Endometrial microvascular endothelial cells (primary cell): ENCODE results near the gene PRKCE. TPM values are rescaled to one million over a fixed set of nuclear protein-coding genes. Genes with fewer than 3 reads are reported as not detected.

ENCODE experiments used
- in situ Hi-C: cut with HindIII; loops from 2 replicates; pipeline ENCODE4 v1.10.0; 2017; ENCODE audit warnings: low sequenced_read_pairs, low pct_unique_long_range_greater_than_20kb; ENCODE audit errors: inconsistent ontology term
- total RNA-seq: library from RNA; depleted of rRNA; stranded (reverse); fragments of >200 nt; gene quantifications from one replicate; pipeline ENCODE4 v1.2.3, GENCODE V29; 2015; ENCODE audit errors: inconsistent ontology term

The PRKCE gene
- total RNA-seq, 1 donor from 2014 or later, result 155 TPM

GRCh38 chr2:45763255-45763654 lies 111.8 kb downstream of the PRKCE start:
- in situ Hi-C loops, result no loop called here

DNA sequence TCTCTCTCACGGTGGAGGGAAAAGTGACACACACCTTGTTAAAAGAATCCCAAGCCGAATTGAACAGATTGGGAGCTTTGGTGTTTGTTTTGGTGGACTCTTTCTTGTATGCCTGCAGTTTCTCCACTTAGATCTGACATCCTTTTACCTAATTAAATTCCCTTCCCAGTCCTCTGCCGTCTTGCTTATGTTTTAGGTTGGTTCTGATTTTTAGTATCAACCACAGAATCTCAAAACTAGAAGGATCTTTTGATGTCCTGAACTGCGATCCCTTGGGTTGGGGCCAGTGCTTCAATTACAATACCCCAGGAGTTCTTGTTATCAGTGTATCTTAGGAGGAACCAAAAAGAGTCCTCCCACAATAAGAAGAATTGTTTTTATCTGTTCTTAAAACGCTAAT lies 112.3 kb downstream of the PRKCE start:
- in situ Hi-C loops, result no loop called here

- in situ Hi-C loops, result no loop called here
Observed at GRCh38 chr2:45765007-45765727, 113.7 kb downstream of the PRKCE start.

DNA sequence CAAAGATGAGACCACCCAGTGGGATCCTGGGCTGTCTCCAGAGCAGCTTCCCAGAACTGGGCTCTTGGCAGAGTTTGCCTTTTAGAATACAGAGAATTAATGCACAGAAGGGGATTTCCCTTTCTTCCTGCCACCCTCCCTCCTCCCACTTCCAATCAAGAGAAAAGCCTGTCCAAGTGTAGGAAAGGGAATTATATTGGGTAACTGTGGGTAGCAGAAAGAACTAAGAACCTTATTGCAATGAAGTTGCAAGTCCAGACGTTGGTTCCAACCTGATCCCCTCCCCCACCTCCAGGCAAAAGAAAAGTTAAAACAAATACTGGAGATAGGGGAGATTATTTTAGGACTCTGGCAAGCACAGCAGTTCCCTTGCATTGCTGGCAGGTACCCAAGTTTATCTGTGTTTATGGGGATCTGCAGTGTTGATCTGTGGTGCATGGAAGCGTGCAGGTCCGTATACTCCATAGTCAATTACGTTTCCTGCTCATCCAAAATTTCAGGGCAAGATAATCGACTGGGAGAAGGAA lies 114.3 kb downstream of the PRKCE start:
- in situ Hi-C loops, result no loop called here

DNA sequence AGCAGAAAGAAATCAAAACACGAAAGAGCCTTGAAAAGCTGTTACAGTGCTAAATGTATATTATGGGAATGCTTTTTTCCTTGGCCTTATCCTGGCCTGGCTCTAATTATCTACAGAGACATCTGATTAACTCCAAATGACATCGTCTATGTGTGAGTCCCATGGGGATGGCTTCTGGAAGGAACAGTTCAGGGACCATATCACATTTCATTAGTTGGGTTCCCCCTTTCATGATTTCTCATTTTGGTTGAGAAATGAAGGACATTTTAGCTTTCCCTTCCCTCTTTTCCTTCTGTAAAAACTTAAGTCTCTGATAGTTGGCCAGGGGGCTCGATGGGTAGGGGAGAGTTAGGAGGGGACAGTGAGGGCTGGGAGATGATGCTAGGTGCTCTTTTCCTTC lies 116.7 kb downstream of the PRKCE start:
- in situ Hi-C loops, result no loop called here

GRCh38 chr2:45769056-45769455 lies 117.6 kb downstream of the PRKCE start:
- in situ Hi-C loops, result no loop called here

GRCh38 chr2:45769854-45770576 lies 118.5 kb downstream of the PRKCE start:
- in situ Hi-C loops, result no loop called here

DNA sequence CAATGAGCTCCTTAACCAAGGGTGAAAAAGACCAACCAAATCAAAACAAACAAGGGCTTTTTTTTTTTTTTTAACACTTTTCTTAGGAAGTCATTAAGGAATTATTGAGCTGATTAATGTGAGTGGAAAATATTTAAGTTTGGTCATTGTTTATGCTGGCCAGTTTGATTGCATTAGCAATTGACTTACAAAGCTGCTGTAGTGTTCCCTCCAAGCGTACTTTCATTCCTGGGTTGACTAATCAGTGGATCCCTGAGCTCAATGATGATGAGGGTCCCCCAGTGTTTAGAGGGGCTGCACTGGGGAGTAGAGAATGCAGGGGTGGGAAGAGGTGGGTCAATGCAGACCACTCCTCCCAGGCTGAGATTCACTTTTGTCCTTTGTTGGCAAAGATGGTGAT lies 119.3 kb downstream of the PRKCE start:
- in situ Hi-C loops, result no loop called here

DNA sequence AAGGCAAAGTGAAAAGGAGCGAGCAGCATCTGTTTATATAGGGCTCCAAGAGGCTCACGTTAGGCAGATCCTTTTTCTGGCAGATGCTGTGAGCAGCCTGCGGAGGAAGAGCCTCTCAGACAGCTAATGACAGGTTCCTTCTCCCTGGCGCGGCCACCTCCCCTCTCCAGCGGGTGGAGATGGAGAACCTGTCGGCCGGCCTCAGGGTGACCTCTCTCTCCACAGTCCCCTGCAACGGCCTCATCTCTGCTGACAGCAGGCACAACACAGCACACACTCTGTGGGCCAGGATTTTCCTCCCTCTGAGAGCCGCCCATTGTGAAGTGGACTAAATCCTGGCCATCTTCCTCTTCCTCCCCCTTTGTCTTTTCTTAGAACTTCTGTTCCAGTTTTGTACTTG lies 119.8 kb downstream of the PRKCE start:
- in situ Hi-C loops, result no loop called here

DNA sequence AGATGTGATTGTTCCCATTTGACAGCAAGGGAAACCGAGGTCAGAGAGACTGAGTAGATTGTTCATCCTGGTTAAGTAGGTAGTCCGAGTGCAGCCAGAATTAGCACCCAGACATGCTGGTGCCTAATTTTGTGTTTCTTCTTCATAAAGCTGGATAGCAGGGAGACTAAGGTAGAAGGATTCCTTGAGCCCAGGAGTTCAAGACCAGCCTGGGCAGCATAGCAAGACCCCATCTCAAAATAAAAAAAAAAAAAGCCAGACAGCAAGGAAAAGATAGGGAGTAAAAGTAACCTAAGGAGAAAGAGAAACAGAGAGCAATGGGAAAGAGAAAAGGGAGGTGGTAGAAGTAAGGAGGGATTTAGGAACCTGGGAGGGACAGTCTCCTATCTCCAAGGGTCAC lies 120.6 kb downstream of the PRKCE start:
- in situ Hi-C loops, result no loop called here

- in situ Hi-C loops, result no loop called here
Observed at GRCh38 chr2:45773909-45774308, 122.4 kb downstream of the PRKCE start.

- in situ Hi-C loops, result no loop called here
Observed at GRCh38 chr2:45774688-45775244, 123.3 kb downstream of the PRKCE start.

DNA sequence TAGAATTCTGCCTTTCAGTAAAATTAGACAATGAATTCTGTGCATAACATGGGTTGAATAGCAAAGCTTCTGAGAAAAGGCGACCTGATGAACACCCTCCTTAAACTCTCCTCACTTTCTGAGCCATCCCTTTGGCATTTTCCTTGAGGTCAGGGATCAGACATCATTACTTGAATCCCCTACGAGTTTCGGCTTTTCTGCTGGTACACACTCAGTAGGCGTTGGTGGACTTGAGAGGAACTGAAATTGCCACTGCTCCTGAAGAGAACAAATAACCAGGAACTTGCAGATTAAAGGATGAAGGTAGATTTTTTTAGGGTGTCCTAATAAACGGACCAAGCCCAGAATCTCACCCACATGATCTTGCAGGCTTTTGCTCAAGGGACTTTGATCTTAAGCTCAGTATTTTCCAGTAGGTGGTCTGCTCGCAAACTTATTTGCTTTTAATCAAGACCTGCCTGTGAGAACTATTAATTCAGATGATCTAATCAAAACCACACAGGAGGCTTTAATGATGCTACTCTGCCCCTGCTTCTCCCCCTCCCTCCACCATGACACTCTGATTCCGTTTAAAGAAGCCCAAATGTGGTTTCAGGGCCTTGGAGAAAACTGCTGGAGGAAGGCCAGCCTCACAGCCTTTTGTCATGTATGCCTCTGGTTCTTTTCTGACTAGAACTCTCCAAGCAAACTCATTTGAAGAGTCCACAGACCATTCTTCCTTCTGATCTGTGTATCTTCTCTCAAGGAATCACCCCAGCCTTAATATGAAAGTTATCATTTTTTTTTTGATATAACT lies 124.9 kb downstream of the PRKCE start:
- in situ Hi-C loops, result no loop called here

GRCh38 chr2:45777996-45778719 lies 126.7 kb downstream of the PRKCE start:
- in situ Hi-C loops, result no loop called here

DNA sequence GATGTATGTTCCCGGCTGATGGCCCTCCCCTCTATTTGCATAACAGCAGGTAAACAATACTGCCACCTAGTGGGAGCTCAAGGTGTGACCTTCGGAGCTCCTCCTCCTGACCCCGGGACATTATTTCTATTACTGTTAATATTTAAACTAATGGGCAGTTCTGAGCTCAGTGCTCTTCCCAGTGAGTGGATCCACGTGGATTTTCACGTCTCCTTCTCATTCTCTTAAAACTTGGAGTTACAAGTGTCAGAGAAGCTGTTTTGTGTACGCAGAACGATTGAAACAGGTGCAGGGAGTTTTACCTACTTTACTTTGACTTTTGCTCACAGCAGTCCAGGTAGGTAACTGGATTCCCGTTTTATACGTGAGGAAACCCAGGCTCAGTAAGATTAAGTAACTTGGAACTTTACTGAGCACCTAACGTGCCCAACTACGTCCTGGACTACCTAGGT lies 127.3 kb downstream of the PRKCE start:
- in situ Hi-C loops, result no loop called here

DNA sequence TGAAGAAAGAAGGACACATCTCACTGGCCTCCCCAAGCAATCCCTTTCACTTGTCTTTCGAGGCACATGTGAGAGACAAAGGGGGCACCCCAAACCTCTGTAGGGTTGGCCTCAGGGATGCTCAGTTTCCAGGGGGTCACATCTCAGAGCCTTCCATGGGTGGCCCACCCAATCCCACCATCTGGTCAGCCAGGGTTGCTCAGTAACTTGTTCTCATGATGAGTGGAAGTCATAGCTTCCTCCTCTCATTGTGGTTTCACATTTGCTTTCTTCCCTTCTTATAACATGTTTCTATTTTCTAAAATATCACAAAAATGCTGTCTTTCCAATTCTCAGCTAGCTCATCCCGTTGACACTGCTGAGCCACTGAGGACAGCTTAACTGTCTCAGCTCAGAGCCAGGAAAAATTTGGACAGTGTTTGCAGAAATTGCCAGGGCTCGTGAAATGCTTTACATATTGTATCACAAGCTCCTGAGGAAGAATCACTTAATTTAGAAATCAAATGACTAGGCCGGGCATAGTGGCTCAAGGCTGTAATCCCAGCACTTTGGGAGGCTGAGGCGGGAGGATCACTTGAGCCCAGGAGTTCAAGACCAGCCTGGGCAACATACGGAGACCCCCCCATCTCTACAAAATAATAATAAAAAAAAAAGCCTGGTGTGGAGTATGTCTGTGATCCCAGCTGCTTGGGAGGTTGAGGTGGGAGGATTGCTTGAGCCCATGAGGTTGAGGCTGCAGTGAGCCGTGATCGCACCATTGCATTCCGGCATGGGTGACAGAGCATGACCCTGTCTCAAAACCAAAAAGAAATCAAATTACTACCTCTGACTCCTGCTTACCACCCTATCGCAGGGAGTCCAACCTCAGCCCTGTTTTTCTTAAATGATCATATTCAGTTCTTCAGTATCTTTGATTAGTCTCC lies 129.3 kb downstream of the PRKCE start:
- in situ Hi-C loops, result no loop called here

DNA sequence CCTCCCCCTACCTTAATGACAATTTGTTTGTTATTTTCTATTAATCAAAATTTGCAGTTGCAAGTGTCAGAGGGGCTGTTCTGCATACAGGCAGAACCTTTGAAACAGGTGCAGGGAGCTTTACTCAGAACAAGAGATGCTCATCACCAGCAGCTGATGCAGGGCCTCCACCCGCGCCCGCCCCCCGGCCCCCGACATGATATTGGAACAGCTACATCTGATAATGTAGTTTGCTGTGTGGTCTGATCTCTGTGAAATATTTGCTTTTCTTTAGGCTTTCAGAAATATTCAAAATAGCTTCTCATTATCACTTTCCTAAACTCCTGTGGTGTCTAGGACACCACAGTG lies 130.0 kb downstream of the PRKCE start:
- in situ Hi-C loops, result no loop called here

DNA sequence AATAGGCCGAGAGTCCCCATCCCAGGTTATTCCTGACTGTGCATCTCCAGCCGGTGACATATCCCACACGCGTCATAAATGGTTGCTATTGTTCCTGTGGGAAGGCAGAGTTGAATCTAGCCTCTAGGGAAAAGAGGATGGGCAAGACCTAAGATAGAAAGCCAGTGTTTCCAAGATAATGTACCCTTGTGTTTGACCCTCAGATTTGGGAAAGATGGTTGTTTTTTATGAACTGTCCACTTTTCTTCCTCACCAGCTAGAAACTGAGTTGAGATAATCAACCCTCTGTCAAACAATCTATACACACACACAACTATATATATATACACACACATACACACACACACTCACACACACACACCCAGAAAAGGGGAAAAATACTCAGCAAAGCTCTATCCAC lies 131.0 kb downstream of the PRKCE start:
- in situ Hi-C loops, result no loop called here
